T-helper 2 cell treated with Interferon-gamma antibody and Interleukin-4, amounts not matched to agents 5 μg/mL and 100 μg/mL, for 36 hours (primary cell): ENCODE measurements around the gene BEND6.

Experiments used
- DNase-seq: peaks from one replicate; pipeline ENCODE4 v3.0.0; 2021; ENCODE audit warnings: low spot score
- H3K27ac Mint-ChIP-seq: one replicate; pipeline ENCODE4 v1.8.0; 2021; ENCODE audit warnings: mild to moderate bottlenecking, mixed read lengths
- H3K27me3 Mint-ChIP-seq: one replicate; pipeline ENCODE4 v1.8.0; 2021; ENCODE audit warnings: low read depth, mixed read lengths
- H3K36me3 Mint-ChIP-seq: one replicate; pipeline ENCODE4 v1.8.0; 2021; ENCODE audit warnings: low read depth, mixed read lengths
- H3K4me1 Mint-ChIP-seq: one replicate; pipeline ENCODE4 v1.8.0; 2021; ENCODE audit warnings: low read depth, mixed read lengths
- H3K4me3 Mint-ChIP-seq: one replicate; pipeline ENCODE4 v1.8.0; 2022; ENCODE audit warnings: mild to moderate bottlenecking, moderate library complexity, mixed read lengths
- H3K9me3 Mint-ChIP-seq: one replicate; pipeline ENCODE4 v1.8.0; 2021; ENCODE audit warnings: mixed read lengths

Gene BEND6, protein sequence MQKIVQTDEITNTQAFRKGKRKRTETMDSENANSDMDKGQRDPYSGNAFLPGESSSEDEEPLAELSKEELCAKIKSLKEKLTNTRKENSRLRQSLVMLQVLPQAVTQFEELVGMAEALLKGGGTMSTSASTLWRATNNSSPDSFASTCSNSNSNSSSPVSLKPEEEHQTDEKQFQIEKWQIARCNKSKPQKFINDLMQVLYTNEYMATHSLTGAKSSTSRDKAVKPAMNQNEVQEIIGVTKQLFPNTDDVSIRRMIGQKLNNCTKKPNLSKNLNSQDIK

DNA sequence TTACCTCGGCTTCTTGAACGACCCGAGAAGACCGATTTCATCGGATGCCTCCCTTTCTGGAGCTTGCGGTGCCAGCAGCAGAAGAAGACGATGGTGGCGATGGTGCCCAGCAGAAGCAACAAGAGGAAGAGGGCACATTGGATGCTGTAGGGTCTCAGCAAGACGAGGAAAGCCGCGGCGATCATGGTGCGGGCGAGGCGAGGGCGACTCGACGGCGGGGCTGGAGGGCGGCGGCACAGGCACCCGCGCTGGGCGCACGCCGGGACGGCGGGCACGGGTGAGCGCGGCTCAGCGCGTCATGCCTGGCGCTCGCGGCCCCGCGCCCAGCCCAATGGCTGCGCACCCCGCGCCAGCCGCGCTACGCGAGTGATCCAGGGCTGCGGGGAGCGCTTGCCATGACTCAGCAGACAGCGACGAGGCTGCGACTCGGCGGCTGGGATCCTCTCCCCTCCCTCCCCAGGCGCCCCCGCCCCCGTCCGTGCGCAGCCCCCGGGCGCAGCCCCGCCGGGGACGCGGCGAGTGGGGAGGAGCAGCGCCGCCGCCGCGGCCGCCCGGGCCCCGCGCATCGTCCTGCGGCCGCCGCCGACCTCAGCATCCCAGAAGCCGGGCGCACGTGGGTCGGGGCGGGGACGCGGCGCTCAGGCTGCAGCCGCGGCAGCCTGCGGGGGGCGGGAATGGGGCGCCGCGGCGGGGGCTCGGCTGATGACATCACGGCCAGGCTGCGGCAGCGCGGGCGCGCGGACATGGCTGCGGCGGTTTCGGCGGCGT lies at the start of gene BEND6:
Gene BEND6 (plus strand): TSS at position 705 of the 768 bp plus-strand sequence. CDS start 26,704 bp downstream, outside the sequence.
- Mint-ChIP-seq H3K4me3 (peak within 1 kb of the TSS; percentile 91), H3K9me3 (no peaks in the 10 kb centered on the region), H3K27me3 (peaks cover 70% of the 10 kb centered on the region), H3K36me3 (no peaks in the 10 kb centered on the region), H3K4me1 (peaks cover 18% of the 10 kb centered on the region), H3K27ac (peak within 1 kb of the TSS; percentile 80)
- peak; percentile 40 for DNase-seq

DNA sequence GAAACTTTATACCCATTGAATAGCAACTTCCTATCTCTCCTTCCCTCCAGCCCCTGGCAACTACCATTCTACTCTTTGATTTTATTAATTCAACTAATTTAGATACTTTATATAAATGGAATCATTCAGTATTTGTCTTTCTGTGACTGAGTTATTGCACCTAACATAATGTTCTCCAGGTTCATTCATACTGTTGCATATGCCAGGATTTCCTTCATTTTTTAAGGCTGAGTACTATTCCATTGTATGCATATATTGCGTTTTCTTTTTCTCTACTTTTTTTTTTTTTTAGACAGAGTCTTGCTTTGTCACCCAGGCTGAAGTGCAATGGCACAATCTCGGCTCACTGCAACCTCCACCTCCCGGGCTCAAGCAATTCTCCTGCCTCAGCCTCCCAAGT lies 49.5 kb upstream of the BEND6 start:
- Mint-ChIP-seq H3K36me3 (no peaks in the 10 kb centered on the region), H3K9me3 (no peaks in the 10 kb centered on the region), H3K27ac (no peak overlapping the region), H3K4me1 (no peaks in the 10 kb centered on the region), H3K27me3 (peaks cover 13% of the 10 kb centered on the region), H3K4me3 (no peak overlapping the region)
- no peak for DNase-seq

DNA sequence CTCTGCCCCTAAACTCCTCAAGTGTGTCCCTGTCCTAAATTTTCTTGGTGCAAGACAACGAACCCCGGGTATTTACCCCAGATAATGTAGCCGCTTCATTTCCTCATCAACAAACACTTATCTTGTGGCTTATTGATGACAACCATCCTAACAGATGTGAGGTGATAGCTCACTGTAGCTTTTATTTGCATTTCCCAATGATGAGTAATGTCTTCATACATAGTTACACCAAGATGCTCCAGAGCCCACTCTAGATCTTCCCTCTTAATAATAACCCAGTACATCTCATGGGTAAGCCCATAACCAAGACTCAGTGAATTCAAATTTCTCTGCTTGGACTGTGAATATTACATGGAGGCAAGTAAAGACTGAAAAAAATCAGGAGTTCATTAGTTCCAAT lies 48.2 kb upstream of the BEND6 start:
- Mint-ChIP-seq H3K9me3 (no peaks in the 10 kb centered on the region), H3K36me3 (no peaks in the 10 kb centered on the region), H3K27ac (no peak overlapping the region), H3K4me1 (no peaks in the 10 kb centered on the region), H3K27me3 (peaks cover 13% of the 10 kb centered on the region), H3K4me3 (no peak overlapping the region)
- no peak for DNase-seq

DNA sequence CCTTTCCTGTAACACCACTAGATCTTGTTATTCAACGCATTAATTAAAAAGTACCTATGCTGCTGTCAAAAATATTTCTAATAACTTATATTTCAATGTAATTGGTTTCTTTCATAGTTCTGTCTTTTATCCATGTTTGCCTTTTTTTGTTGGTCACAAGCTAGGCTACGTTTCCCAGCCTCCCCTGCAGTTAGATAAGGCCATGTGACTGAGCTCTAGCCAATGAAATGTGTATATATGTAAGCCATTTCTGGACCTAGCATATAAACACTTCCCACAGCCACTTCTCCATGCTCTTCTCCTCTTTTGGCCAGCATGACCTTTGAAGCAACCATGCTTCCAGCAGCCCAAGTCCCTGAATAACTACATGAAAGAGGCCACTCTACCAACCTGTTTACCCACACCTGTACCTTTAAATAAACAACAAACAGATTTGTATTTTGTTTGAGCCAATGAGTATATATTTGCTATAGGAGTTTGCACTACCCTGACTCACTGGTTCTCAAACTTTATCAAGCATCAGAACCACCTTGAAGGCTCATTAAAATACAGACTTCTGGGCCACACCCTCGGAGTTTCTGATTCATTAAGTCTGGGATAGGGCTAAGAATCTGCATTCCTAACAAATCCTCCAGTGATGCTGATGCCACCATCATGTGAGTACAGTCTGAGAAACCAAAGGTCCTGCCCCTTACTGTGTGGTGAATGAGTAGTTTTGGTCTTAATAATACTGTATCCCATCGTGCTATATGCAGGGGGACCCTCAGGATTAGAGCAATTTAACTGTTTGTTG lies 45.6 kb upstream of the BEND6 start:
- Mint-ChIP-seq H3K36me3 (no peaks in the 10 kb centered on the region), H3K9me3 (no peaks in the 10 kb centered on the region), H3K27me3 (peaks cover 24% of the 10 kb centered on the region), H3K27ac (no peak overlapping the region), H3K4me1 (no peaks in the 10 kb centered on the region), H3K4me3 (no peak overlapping the region)
- no peak for DNase-seq

DNA sequence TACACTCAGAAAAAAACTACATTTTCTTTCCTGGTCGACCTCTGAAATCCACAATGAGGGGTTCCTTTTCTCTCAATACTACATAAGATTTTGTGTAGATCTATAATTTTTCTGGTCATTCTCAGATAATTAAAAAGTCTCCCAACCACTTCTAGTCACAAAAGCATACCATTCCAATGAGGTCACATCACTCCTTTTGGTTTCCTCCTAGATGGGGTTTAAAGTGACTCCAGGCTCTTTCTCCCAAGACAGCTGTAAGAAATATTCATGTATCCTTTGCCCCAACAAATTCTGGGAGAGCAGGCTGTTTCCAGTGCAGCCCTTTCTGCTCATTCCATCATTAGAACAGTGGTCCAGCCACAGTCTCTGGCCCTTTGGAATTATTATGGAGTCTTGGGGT lies 43.1 kb upstream of the BEND6 start:
- Mint-ChIP-seq H3K4me1 (no peaks in the 10 kb centered on the region), H3K27ac (no peak overlapping the region), H3K27me3 (peaks cover 15% of the 10 kb centered on the region), H3K36me3 (no peaks in the 10 kb centered on the region), H3K4me3 (no peak overlapping the region), H3K9me3 (no peaks in the 10 kb centered on the region)
- no peak for DNase-seq

DNA sequence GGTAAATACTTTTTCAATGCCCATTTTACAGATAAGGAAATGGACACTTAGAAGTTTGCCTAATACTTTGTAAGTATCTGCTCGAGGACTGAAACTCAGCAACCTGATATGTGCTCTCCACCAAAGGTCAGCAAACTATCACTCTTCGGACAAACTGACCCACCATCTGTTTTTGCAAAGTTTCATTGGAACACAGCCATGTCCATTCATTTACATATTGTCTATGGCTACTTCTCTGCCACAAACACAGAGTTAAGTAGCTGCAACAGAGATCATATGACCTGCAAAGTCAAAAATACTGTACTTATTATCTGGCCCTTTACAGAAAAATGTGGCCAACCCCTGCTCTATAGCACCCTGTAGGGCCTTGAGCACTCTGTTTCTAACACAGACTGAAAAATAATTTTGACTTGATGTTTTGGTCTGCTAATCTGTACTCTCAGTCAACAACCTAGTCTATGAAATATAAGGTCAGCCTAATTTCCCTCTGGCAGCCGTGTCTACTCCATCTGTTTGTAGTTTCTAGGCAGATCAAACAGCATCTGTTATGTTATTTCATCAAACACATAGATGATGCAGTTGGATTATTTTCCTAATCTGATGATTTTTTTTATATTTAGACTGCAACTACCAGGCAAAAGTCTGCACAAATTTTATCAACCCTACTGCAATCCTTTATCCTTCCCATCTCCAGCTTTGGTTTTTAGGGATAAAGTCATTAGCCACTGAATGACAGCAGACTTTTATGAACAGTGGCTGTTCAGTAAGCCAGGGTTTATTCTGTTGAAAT lies 41.4 kb upstream of the BEND6 start:
- Mint-ChIP-seq H3K27ac (no peak overlapping the region), H3K9me3 (no peaks in the 10 kb centered on the region), H3K4me3 (no peak overlapping the region), H3K4me1 (no peaks in the 10 kb centered on the region), H3K36me3 (no peaks in the 10 kb centered on the region), H3K27me3 (peaks cover 17% of the 10 kb centered on the region)
- no peak for DNase-seq

GRCh38 chr6:56914798-56915658 lies 39.9 kb upstream of the BEND6 start:
- no peak overlapping the region for H3K4me3 Mint-ChIP-seq
- H3K9me3 Mint-ChIP-seq = no peaks in the 10 kb centered on the region
- no peak for DNase-seq
- H3K4me1 Mint-ChIP-seq = no peaks in the 10 kb centered on the region
- peaks cover 17% of the 10 kb centered on the region for H3K27me3 Mint-ChIP-seq
- H3K36me3 Mint-ChIP-seq = no peaks in the 10 kb centered on the region
- no peak overlapping the region for H3K27ac Mint-ChIP-seq

- Mint-ChIP-seq H3K9me3 (no peaks in the 10 kb centered on the region), H3K27ac (no peak overlapping the region), H3K4me3 (no peak overlapping the region), H3K4me1 (no peaks in the 10 kb centered on the region), H3K27me3 (peaks cover 17% of the 10 kb centered on the region), H3K36me3 (no peaks in the 10 kb centered on the region)
- no peak for DNase-seq
Observed at GRCh38 chr6:56915832-56916231, 39.1 kb upstream of the BEND6 start.

- Mint-ChIP-seq H3K9me3 (no peaks in the 10 kb centered on the region), H3K4me1 (no peaks in the 10 kb centered on the region), H3K27ac (no peak overlapping the region), H3K27me3 (peaks cover 17% of the 10 kb centered on the region), H3K36me3 (no peaks in the 10 kb centered on the region), H3K4me3 (no peak overlapping the region)
- DNase-seq = no peak
Observed at GRCh38 chr6:56916849-56917551, 37.9 kb upstream of the BEND6 start.

GRCh38 chr6:56922645-56923044 lies 32.3 kb upstream of the BEND6 start:
- DNase-seq = no peak
- no peaks in the 10 kb centered on the region for H3K4me1 Mint-ChIP-seq
- no peaks in the 10 kb centered on the region for H3K9me3 Mint-ChIP-seq
- H3K4me3 Mint-ChIP-seq = no peak overlapping the region
- no peaks in the 10 kb centered on the region for H3K36me3 Mint-ChIP-seq
- peaks cover 20% of the 10 kb centered on the region for H3K27me3 Mint-ChIP-seq
- H3K27ac Mint-ChIP-seq = no peak overlapping the region

GRCh38 chr6:56923565-56923964 lies 31.3 kb upstream of the BEND6 start:
- no peaks in the 10 kb centered on the region for H3K4me1 Mint-ChIP-seq
- H3K4me3 Mint-ChIP-seq = no peak overlapping the region
- H3K9me3 Mint-ChIP-seq = no peaks in the 10 kb centered on the region
- H3K27ac Mint-ChIP-seq = no peak overlapping the region
- peaks cover 26% of the 10 kb centered on the region for H3K27me3 Mint-ChIP-seq
- H3K36me3 Mint-ChIP-seq = no peaks in the 10 kb centered on the region
- DNase-seq = no peak

DNA sequence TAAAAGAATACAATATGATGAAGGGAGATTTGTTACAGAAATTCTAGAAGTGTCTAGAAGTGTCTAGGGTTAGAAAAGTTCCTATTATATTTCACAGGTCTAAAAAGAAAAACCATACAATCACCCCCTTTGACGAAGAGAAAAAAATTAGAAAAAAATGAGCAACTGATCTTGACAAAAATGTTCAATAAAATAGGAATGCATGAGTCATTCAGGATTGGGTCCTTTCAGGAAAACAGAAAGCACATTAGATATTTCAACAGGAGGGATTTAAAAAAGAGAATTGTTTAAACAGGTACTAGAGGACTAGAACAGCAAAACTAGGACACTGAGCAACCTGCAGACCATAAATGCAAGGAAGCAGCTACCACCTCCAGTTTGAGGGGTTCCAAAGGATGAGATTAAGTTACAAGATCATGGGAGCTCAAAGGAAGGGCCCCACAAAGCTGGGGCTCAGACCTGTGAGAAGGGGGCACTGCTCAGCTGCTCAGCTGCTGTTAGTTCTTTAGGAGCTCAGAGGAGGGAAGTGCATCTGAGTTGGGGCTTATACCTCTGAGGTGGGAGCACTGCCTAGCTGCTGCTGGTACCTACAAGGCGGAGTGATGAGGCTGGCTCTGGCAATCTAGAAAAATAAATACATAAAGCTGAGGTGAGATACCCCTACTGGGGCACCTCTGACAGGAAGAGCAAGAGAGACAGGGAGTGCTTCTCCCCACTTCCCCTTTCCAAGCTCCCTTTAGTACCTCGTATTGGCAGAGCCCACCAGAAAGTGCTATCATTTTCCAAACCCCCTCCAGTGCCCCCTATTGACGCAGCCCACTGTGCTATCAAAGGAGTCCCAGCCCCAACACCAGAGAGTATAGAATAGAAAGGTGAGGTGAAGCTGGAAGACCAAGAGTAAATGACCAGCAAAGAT lies 27.1 kb upstream of the BEND6 start:
- Mint-ChIP-seq H3K9me3 (no peaks in the 10 kb centered on the region), H3K27ac (no peak overlapping the region), H3K36me3 (no peaks in the 10 kb centered on the region), H3K4me3 (no peak overlapping the region), H3K4me1 (no peaks in the 10 kb centered on the region), H3K27me3 (peaks cover 31% of the 10 kb centered on the region)
- DNase-seq = no peak
